Bronchial epithelial cell (primary cell): Measurements from ENCODE around the gene TTF2. TPM values are rescaled to one million over a fixed set of nuclear protein-coding genes. Genes with fewer than 3 reads are reported as not detected.

Experiments used
- DNase-seq: peaks from one replicate; pipeline ENCODE4 v3.0.0-alpha.2; 2010; ENCODE audit warnings: low read depth
- FAIRE-seq: peaks from 2 replicates; lab custom pipeline; 2011; peaks lifted over from hg19 to GRCh38; lab: Jason Lieb, UNC
- H3K27me3 ChIP-seq: 2 replicates; pipeline ENCODE4 v1.5.1; 2011; ENCODE audit warnings: low read length; ENCODE audit not compliant: control insufficient read depth, insufficient read depth
- H3K36me3 ChIP-seq: 2 replicates; pipeline ENCODE4 v1.5.1; 2011; ENCODE audit warnings: low read length; ENCODE audit not compliant: control insufficient read depth, insufficient read depth
- H3K4me3 ChIP-seq: 2 replicates; pipeline ENCODE4 v1.5.1; 2011; ENCODE audit warnings: mild to moderate bottlenecking, low read depth, low read length, control low read depth
- total RNA-seq: library from RNA; depleted of rRNA; stranded (reverse); fragments of >200 nt; gene quantifications from 2 replicates; pipeline ENCODE4 v1.2.1, GENCODE V29; 2014
- TF ChIP-seq, protein P1 (sequence below): IDR thresholded peaks from 2 replicates; pipeline ENCODE4 v1.5.1; 2011; ENCODE audit warnings: mild to moderate bottlenecking, moderate library complexity, low read length, control low read depth, inconsistent platforms; ENCODE audit not compliant: insufficient read depth, severe bottlenecking

The TTF2 gene
- total RNA-seq, 1 donor from 2014 or later = 10.8 TPM

DNA sequence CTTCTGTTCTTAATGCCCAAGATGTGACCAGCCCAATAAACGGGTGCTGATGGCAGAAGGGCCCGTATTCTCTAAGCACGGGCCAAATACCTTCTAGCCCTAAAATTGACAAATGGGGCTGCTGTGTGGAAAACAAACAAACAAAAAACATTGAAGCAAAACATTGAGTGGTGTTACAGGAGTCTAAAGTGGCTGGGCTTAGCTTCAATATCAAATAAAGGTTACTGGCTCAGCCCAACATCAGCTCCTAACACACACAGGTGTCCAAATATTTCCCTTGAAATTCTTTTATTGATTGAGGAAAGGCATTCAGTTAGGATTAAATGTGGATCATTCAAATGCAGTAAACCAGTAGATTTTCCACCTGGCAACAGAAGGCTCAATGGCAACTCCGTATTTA, 13.3 kb upstream of the TTF2 start:
- no peak for DNase-seq
- H3K36me3 ChIP-seq = no peaks in the 10 kb centered on the region
- TF ChIP-seq, protein P1, sequence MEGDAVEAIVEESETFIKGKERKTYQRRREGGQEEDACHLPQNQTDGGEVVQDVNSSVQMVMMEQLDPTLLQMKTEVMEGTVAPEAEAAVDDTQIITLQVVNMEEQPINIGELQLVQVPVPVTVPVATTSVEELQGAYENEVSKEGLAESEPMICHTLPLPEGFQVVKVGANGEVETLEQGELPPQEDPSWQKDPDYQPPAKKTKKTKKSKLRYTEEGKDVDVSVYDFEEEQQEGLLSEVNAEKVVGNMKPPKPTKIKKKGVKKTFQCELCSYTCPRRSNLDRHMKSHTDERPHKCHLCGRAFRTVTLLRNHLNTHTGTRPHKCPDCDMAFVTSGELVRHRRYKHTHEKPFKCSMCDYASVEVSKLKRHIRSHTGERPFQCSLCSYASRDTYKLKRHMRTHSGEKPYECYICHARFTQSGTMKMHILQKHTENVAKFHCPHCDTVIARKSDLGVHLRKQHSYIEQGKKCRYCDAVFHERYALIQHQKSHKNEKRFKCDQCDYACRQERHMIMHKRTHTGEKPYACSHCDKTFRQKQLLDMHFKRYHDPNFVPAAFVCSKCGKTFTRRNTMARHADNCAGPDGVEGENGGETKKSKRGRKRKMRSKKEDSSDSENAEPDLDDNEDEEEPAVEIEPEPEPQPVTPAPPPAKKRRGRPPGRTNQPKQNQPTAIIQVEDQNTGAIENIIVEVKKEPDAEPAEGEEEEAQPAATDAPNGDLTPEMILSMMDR = no peak
- H3K27me3 ChIP-seq = no peaks in the 10 kb centered on the region
- H3K4me3 ChIP-seq = no peak overlapping the region
- FAIRE-seq = no peak

DNA sequence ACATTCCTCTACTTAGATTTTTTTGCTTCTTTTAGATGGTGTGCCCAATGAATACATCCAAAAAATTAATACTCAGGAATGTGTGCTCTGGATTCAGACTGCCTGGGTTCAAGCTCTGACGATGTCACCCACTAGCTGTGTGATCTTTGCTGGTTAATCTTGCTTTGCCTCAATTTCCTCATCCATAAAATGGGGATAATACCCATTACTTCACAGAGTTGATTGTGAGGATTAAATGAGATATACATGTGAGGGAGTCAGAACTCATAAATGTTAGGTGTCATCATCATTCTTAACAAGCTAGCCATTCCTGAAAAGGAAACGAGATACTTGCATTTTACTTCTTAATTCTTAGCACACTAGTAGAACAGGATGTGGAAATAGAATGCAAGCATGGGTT, 12.9 kb upstream of the TTF2 start:
- TF ChIP-seq, protein P1 = no peak
- Histone ChIP-seq H3K36me3 (no peaks in the 10 kb centered on the region), H3K4me3 (no peak overlapping the region), H3K27me3 (no peaks in the 10 kb centered on the region)
- DNase-seq (no peak), FAIRE-seq (no peak)

DNA sequence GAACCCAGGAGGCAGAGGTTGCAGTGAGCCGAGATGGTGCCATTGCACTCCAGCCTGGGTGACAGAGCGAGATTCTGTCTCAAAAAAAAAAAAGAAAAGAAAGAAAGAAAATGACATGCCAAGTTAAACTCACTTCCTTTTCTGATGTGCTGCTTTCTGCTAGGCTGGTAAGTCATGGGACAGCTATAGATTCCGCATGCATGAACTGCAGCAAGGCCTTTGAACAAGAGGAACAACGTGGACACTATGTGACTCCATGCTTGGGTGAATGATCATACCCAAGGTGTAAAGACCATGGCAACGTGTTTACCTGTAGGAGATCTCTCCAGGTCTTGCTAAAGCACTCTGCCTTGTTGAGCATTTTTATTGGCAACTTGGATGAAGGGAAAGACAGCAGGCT, 10.3 kb upstream of the TTF2 start:
- FAIRE-seq = no peak

DNA sequence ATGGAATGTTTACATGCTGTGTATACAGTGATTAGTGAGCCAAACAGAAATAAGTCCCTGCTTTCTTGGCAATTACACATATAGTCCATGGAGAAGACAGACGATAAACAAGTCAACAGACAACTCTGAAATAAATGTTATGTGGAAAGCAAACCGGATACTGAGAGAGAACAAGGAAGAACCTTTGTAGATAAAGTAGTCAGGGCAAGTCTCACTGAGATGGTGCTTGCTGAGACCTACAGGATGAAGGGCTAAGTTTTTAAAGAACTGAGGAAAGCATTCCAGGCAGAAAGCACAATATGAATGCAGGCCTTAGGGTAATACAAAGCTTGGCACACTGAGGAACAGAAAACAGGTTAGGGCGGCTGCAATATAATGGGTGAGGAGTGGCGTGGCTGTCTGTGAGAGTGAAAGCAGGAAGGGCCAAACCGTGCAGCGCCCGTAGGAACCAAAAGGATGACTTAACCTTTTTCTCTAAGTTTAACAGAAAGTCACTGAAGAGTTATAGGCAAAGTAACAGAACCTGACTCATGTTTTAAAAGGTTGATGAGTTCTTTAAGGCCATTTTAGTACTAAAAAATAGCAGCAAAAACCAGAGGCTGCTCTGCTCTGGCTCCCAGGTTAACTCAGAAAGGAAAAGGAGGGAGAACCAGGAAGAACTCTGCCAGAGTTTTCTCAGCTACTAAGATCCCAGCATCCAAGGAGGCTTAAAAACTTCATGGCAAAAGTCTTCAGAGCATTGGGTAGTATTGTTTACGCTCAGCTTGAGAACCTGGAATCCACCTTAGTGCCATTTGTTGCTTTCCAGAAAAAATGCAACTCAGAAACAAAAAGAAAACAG, 8.7 kb upstream of the TTF2 start:
- TF ChIP-seq, protein P1 = no peak
- FAIRE-seq = no peak
- no peaks in the 10 kb centered on the region for H3K27me3 ChIP-seq
- peak; percentile 47 for DNase-seq
- H3K4me3 ChIP-seq = no peak overlapping the region
- H3K36me3 ChIP-seq = no peaks in the 10 kb centered on the region

More for the DNA sequence above, 10.3 kb upstream of the TTF2 start:
- H3K27me3 ChIP-seq = no peaks in the 10 kb centered on the region
- no peak for DNase-seq
- TF ChIP-seq, protein P1 = no peak
- H3K36me3 ChIP-seq = no peaks in the 10 kb centered on the region
- no peak overlapping the region for H3K4me3 ChIP-seq

DNA sequence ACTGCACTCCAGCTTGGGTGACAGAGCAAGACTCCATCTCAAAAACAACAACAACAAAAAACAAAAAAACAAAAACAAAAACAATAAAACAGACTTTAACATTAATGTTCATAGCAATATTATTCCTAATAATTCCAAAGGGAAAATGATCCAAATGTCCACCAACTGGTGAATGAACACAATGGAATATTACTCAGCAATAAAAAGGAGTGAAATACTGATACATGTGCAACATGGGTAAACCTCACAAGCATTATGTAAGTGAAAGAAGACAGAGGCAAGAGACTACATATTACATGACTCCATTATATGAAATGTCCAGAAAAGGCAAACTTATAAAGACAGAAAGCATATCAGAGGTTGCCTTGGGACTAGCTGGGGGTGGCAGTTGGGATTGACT, 6.1 kb upstream of the TTF2 start:
- Histone ChIP-seq H3K36me3 (no peaks in the 10 kb centered on the region), H3K27me3 (no peaks in the 10 kb centered on the region), H3K4me3 (no peak overlapping the region)
- TF ChIP-seq, protein P1 = no peak
- DNase-seq (no peak), FAIRE-seq (no peak)
